Measurements from ENCODE around the gene ARID1B. TPM values are rescaled to one million over a fixed set of nuclear protein-coding genes. Genes with fewer than 3 reads are reported as not detected.

The ARID1B gene
- total RNA-seq, 1 donor from 2014 or later, result 248 TPM

GRCh38 chr6:157184202-157185015, 407.2 kb downstream of the ARID1B start:
- no peak overlapping the region for H3K4me3 Mint-ChIP-seq
- ATAC-seq (ENCODE audit: low read depth) (peak; percentile 75), DNase-seq (peak; percentile 30)
- ChIA-PET CTCF (interaction anchor here (0.6 to 1.3 kb wide), 5 partner anchors 138 to 547 kb away, joined by 3 read pairs; no protein-coding TSS in a partner anchor), POLR2A (no interaction called here)
- H3K9me3 Mint-ChIP-seq, result no peaks in the 10 kb centered on the region
- intact Hi-C loops (cut with micrococcal nuclease), result loop anchor here (1.0 to 10.0 kb wide), 4 partner anchors 150 to 1858 kb away; no protein-coding TSS in a partner anchor
- peaks cover 3% of the 10 kb centered on the region for H3K4me1 Mint-ChIP-seq
- H3K36me3 Mint-ChIP-seq (ENCODE audit: low read depth), result peaks cover 83% of the 10 kb centered on the region
- no peak overlapping the region for H3K27ac Mint-ChIP-seq
- no peaks in the 10 kb centered on the region for H3K27me3 Mint-ChIP-seq
- TF ChIP-seq CTCF (IDR thresholded peaks at IDR 0.05), result no peak

GRCh38 chr6:157185171-157185570, 408.0 kb downstream of the ARID1B start:
- H3K4me1 Mint-ChIP-seq, result peaks cover 3% of the 10 kb centered on the region
- no peak overlapping the region for H3K4me3 Mint-ChIP-seq
- H3K27ac Mint-ChIP-seq, result no peak overlapping the region
- no peaks in the 10 kb centered on the region for H3K9me3 Mint-ChIP-seq
- H3K36me3 Mint-ChIP-seq (ENCODE audit: low read depth), result peaks cover 88% of the 10 kb centered on the region
- no peaks in the 10 kb centered on the region for H3K27me3 Mint-ChIP-seq
- intact Hi-C loops (cut with micrococcal nuclease), result loop anchor here (2.0 to 10.0 kb wide), 2 partner anchors 400 to 1858 kb away; no protein-coding TSS in a partner anchor
- DNase-seq (no peak), ATAC-seq (ENCODE audit: low read depth) (no peak)
- TF ChIP-seq CTCF (IDR thresholded peaks at IDR 0.05), result no peak
- POLR2A ChIA-PET, result no interaction called here
- CTCF ChIA-PET, result interaction anchor here (0.7 kb wide), 1 partner anchor 138 kb away, joined by 3 read pairs; no protein-coding TSS in a partner anchor

- ChIA-PET CTCF (interaction anchor here (0.8 kb wide), 1 partner anchor 1201 kb away, joined by 3 read pairs; no protein-coding TSS in a partner anchor), POLR2A (no interaction called here)
- ATAC-seq (ENCODE audit: low read depth) (no peak), DNase-seq (no peak)
- Mint-ChIP-seq H3K4me3 (no peak overlapping the region), H3K9me3 (no peaks in the 10 kb centered on the region), H3K27me3 (no peaks in the 10 kb centered on the region), H3K4me1 (peaks cover 3% of the 10 kb centered on the region), H3K36me3 (ENCODE audit: low read depth) (peaks cover 90% of the 10 kb centered on the region), H3K27ac (no peak overlapping the region)
- intact Hi-C loops (cut with micrococcal nuclease), result loop anchor here (2.0 to 10.0 kb wide), 2 partner anchors 401 to 1859 kb away; no protein-coding TSS in a partner anchor
- no peak for TF ChIP-seq CTCF (IDR thresholded peaks at IDR 0.05)
Observed at GRCh38 chr6:157185986-157186385, 408.8 kb downstream of the ARID1B start.

GRCh38 chr6:157186785-157187181, 409.6 kb downstream of the ARID1B start:
- Mint-ChIP-seq H3K9me3 (no peaks in the 10 kb centered on the region), H3K27ac (no peak overlapping the region), H3K36me3 (ENCODE audit: low read depth) (peaks cover 90% of the 10 kb centered on the region), H3K27me3 (no peaks in the 10 kb centered on the region), H3K4me1 (peaks cover 3% of the 10 kb centered on the region), H3K4me3 (no peak overlapping the region)
- POLR2A ChIA-PET, result no interaction called here
- ATAC-seq (ENCODE audit: low read depth), result no peak
- TF ChIP-seq CTCF (IDR thresholded peaks at IDR 0.05), result no peak
- CTCF ChIA-PET, result no interaction called here
- intact Hi-C loops (cut with micrococcal nuclease), result loop anchor here (10.0 kb wide), 1 partner anchor 402 kb away; no protein-coding TSS in a partner anchor
- no peak for DNase-seq
